ENCODE data around the gene IL23R.

IL23R gene

DNA sequence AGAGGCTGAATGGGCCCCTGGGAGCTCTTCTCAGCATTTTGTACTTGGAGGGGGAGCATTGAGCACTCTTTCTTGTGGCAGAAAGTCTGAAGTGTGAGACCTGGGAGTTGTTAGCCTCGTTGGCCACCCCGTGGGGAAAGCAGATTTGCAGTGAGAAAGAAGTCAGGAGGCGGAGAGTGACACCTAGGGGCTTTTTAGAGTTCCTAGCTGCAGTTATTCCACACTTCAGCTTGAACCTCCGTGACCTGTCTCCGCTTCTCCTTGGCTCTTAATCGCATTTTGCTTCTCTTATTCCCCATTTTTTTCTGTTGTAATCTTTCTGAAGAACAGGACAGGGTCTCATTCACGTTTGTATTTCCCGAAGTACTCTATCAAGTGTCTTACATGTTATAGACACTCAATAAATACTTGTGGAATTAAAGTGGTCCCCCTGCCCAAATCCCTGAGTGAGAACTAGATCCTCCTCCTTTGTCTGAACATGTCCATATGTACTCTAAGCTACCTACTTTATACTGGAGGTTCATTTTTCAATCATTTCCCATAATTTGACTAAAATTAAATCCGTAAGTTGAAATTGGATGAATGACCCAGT, 17.0 kb upstream of the IL23R start:
- DNase-seq, result peak; percentile 70

DNA sequence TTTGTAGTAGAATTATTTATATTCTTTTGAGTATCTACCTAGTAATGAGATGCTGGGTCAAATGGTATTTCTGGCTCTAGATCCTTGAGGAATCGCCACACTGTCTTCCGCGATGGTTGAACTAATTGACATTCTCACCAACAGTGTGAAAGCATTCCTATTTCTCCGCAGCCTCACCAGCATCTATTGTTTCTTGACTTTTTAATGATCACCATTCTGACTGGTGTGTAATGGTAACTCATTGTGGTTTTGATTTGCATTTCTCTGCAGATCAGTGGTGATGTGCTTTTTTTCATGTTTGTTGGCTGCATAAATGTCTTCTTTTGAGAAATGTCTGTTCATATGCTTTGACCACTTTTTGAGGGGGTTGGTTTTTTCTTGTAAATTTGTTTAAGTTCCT, 15.3 kb upstream of the IL23R start:
- DNase-seq, result no peak

DNA sequence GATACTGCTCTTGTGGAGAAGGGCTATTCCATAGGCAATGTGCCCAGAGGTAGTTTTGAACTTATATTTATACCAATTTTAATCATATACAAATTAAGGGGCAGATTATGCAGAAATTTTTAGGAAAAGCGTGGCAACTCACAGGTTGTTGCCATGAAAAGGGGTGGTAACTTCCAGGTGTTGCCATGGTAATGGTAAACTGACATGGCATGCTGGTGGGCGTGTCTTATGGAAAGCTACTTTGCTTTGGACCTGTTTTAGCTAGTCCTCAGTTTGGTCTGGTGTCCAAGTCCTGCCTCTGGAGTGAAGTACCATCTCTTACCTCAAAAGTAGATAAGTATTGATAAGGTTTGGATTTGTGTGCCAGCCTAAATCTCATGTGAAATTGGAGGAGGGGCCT, 7.9 kb upstream of the IL23R start:
- DNase-seq, result no peak

DNA sequence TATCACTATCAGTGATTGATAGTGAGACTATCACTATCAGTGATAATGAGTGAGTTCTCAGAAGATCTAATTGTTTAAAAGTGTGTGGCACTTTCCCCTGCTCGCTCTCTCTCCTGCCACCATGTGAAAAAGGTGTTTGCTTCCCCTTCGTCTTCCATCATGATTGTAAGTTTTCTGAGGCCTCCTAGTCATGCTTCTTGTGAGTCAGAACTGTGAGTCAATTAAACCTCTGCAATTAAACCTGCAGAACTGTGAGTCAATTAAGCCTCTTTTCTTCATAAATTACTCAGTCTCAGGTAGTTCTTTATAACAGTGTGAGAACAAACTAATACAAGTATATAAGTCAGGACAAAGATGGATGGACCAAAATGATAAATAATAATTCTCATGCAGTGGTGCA, 7.0 kb upstream of the IL23R start:
- no peak for DNase-seq

DNA sequence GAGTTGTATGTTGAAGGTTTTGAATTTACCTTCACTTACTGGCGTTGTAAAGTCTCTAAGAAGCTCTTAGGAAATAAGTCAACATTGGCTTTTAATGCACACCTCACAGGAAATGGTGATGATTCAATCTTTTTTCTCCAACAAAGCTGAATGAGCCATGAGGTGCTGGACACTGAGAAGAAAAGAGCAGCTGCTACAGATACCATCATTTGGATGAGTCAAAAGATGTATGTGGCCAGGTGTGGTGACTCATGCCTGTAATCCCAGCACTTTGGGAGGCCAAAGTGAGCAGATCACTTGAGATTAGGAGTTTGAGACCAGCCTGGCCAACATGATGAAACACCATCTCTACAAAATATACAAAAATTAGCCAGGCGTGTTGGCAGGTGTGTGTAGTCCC, 3.3 kb upstream of the IL23R start:
- DNase-seq, result peak; percentile 16

DNA sequence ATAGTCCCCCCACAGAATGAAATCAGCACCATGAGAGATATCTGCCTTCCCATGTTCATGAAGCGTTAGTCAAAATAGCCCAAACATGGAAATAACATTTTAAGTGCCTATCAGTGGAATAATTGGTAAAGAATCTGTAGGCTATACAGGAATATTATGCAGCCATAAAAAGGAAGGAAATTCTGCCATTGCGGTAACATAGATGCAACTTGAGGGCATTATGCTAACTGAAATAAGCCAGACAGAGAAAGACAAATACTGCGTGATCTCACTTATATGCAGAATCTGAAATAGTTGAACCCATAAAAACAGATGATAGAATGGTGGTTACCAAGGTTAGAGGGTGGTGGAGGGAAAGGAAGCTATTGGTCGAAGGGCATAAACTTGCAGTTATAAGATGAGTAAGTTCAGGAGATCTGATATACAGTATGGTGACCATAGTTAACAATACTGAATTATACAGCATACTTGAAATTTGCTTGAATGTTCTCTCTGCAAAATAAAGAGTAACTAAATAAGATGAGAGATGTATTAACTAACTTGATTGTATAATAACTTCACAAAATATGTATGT, 699 bp upstream of the IL23R start:
- DNase-seq, result no peak

DNA sequence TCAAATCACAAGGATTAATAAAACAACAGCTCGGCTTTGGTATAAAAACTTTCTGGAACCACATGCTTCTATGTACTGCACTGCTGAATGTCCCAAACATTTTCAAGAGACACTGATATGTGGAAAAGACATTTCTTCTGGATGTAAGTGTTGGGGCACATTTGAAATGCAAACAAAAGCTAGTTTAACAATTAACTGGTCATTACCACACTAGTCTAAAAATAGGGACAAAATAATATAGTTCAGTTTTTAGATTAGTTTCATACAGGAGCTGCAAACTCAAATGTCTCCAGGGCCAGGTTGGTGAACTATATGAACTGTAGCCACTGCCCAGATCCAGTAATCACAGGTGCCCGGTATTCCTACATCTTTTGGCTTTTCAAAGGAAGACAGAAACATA, 3.2 kb downstream of the IL23R start:
- no peak for DNase-seq

DNA sequence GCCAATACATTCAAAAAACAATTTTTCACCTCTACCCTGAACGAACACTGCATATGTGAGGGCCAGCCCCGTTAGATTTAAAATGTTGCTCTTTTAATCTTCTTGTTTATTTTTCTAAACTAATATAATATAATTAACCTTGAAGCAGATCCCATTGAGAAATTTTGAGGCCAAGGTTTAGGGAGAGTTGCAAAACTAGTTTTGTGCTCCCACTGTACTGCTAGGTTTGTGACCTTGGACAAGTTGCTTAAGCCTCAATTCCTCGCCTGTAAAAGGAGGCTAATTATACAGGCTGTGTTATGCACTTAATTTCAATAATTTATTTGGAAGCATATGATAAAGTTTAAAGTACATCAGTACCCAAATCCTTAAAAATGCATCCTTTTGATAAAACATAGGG, 3.7 kb downstream of the IL23R start:
- no peak for DNase-seq

DNA sequence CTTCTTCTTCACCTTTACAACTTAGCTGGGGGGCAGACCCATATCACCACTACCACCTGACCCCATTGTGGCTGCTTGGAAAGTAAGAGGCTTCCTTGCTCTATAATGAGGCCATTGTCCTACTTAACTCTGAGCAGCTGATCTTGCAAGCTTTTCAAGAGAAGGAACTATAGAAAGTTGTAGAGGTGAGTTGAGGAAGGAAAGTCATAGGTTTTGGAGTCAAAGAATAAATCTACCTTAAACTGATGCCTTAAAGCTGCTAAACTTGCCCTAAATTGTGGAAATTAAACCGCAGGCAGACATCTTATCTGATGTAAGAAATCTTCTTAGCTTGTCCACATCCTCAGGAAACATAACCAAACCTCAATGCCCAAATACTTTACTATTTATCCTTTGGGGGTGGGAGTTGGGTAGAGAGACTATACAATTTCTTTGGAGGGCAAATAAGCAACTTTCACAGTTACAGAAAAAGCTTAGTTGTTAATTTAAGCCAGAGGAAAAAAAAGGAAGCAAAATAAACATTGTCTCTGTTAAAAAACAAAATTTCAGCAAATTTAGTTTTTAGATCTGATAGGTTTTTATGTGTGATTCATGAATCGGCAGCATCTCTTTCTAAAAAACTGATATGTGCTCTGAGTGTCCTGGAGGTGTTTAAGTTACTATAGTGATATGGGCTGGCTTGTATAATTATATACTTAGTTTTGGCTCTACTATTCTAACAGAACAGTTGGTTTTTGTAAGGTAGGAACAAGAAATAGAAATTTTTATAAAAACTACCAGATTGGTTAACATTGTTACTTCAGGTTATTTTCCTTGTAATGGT, 4.7 kb downstream of the IL23R start:
- no peak for DNase-seq

DNA sequence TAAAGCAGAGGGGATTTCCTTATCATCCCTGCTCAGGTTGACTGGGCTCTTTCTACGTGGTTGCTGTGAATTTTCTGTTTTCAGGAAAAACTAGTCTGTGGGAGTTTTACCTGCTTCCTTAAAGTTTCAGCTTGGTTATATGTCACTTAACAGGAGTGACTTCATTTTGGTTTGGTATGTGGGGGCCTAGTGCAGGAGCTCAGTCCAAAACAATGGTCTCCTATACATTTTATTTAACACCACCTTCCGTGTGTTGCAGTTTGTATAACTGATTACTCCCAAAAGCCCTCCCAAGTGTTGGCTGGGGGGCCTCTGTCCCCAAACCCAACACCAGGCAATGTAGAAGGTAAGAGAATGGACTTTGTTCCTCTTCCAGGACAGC, 5.3 kb downstream of the IL23R start:
- no peak for DNase-seq

DNA sequence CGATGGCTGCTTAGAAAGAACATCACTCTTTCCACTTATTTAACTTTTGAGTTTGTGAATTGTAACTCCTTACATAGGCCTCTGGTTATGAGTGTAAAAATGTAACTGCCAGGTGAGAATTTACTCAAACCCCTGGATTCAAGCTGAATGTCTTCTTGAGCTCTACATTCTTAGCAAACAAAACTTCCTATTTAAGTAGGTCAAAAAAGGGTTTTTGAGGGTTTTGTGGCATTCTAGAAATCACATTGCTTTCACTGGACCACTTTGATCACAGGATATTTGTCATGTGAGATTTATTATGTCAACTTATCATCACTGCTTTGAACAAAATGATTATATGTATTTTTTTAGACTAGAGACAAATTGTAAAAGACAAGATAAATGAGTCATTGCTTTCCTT, 5.7 kb downstream of the IL23R start:
- no peak for DNase-seq

DNA sequence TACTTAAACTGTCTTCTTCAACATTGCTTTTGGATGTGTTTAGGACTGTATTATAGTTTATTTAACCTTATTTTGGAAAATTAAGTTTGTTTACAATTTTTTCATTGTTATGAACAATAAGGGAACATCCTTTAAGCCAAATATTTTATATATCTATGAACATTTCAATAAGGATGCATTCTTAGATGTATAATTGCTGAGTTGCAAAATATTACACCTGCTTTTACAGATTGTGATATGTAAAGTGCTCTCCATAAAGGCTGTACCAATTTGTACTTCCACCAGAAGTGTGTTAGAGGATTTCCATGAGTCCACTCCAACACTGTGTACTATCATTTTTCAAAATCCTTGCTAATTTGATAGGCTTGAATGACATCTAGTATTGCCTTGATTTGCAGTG, 7.7 kb downstream of the IL23R start:
- DNase-seq, result no peak

DNA sequence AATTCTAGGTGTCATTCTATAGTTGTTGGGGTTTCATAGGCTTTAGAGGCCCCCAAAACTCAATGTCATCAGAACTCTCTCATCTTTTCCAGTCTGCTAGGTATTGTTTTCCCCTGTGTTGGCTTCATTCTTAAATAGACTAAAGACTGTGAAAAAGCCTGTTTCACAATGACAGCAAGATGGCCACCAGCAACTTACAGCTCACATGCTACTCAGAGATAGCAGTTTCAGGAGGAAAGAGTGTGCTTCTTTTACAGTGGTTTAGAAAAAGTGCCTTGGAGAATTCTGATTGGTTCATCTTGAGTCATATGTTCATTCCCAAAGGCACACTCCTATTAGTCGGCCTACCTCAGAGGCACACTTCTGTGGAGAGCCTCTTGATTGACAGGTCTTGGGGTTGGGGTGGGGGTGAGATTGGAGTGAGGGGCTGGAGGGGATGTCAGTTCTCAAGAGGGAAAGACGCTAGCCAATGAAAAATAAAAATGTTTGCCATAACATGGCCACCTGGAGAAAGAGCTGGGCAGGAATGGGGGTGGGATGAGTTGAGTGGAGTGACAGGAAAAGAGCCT, 8.5 kb downstream of the IL23R start:
- DNase-seq, result no peak

DNA sequence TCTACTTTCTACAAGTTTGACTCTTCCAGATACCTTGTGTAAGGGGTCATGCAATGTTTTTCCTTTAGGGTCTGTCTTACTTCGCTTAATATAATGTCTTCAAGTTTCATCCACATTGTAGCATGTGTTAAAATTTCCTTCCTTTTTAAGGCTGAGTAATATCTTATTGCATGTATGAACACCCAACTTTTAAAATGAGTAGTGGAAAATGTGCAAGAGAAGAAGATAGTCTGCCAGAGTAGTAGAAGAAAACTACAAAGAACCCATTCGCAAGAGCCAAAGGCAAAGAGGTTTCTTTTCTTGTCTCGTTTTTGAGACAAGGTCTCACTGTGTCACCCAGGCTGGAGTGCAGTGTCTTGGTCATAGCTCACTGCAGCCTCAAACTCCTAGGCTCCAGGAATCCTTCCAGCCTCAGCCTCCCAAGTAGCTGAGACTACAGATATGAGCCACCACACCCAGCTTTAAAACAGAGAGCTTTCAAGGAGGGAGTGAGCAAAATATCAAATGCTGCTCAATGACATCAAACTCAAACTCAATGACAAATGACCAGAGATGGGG, 9.4 kb downstream of the IL23R start:
- DNase-seq, result no peak

DNA sequence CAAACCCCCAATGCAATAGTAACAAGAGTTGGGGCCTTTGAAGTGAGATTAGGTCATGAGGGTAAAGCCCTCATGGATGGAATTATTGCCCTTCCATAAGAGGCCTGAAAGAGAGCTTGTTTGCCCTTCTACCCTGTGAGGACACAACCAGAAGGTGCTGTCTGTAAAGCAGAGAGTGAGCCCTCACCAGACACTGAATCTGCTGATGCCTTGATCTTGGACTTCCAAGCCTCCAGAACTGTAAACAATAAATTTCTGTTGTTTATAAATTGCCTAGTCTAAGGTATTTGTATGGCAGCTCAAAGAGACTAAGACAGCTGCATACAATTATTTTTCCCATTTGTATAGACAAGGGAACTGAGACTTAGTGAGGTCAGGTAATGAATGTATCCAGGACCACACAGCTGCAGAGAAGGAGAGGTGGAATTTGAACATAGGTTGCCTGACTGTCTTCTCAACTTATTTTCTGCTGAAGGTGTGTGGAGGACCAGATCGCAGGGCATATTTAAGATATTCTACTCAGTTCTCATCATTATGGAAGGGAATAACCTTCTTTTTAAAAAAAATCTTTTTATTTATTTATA, 18.7 kb downstream of the IL23R start:
- no peak for DNase-seq

DNA sequence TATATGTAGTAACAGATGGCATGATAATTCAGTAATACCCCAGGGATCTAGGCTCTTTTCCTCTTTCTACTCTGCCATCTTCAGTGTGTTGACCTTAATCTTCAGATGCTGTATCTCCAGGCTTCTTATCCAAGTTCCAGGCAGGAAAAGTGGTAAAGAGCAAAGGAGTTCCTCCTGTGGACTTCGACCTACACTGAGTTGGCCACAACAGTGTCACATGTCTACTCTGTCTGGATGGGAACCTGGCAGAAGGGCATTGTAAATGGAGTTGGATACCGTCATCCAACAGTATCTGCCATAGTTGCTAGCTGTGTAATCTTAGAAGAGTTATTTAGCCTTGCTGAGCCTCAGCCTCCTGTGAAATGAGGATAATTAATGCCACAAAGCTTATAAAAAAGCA, 21.9 kb downstream of the IL23R start:
- DNase-seq, result no peak

DNA sequence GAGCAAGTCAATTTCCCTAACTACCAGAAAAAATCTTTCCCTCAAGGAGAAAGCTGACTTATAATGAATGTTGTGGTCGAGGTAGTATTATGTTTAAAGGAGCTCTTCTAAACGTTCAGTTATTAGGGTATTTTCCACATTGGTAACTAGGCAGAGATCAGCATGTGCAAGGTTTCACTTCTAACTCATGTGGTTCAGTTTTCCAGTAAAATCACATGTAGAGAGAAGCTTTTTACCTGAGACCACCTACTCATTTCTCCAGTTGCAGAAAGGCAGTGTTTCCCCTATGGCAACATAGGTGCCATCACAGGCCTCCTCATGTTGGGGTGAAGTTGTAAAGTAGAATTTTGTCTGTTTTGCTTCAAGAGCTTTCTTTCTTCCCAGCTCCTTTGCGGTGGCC, 23.7 kb downstream of the IL23R start:
- no peak for DNase-seq

DNA sequence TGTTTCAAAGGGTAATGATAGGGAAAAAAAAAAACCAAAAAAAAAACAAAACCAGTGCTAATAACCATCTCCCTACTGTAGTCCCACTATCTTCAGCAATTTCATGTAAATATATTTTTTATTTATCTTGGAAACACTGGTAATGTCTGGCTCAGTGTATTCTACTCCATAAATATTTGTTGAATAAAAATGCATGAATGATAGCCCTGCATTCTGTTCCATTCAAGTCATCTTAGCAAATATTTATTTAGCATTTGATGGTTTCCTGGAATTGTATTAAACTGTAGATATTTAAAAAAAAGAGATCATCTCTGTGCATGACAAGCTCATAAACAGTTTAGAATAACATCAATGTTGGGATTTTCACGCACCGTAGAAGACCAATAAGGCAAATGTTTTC, 24.2 kb downstream of the IL23R start:
- DNase-seq, result no peak

DNA sequence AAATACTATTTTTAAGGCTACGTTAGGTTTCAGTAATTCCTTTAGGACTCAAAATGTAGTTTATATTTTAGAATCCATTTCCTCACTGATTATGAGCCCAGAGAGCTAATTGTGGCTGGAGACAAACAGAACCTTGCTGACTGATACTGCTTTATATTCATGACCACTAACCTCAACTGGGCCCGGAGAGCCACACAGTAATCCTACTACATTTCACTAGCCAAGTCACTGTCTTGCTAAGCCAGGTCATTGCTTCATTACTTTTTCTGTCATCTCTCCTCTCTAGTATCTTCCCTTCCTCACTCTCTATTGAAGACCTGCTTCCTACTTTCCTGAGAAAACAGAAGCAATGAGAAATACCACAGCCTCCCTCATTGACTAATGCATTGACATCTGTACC, 24.7 kb downstream of the IL23R start:
- DNase-seq, result no peak

DNA sequence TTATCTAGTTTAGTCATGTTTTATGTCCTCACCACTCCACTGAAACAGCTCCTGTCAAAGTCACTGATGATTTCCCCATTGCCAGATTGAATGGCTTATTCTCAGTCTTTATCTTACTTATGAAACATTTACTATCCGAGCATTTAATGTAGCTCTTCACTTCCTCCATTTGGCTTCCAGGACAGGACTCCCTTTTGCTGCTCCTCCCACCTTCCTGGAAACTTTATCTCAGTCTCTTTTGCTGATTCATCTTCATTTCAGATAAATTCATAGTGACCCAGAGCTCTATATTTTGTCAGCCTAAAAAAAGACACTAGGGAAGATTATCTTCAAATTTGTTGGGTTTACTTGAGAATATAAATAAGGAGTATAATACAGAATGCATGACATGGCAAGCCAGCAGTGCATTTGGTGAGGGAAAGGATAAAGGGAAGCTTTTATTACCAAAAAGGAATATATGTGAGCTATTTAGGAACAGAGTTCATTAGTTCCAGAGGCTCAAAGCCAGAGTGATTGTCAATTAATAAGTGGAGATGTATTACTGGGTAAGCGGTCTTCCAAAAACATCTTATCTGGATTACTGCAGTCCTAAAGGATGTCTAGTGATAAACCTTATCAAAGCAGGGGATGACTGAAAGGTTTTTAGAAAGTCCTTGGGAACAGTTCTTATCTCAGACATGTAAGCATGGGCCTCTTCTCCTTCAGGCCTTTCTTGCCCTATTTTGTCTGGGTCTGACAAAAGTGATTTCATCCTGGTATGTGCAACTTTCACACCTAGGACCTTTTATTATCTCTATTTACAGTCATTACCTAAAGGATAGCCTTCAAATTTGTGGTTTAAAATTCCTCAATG, 25.6 kb downstream of the IL23R start:
- DNase-seq, result no peak

DNA sequence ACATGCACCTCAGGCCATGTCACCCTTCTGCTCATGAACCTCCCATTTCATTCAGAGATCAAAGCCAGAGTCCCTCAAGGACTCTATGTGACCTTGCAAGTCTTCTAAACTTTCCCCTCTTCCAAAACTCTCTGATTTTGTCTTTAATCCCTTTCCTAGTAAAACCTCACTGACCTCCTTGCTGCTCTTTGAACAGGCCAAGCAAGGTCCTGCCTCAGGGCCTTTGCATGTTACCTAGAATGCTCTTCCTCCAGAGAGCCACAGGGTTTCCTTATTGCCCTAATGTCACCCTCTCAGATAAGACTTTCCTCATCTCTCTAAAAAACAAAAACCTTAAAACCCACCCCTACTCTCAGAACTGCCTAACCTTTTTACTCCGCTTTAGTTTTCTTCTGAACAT, 26.6 kb downstream of the IL23R start:
- DNase-seq, result no peak

DNA sequence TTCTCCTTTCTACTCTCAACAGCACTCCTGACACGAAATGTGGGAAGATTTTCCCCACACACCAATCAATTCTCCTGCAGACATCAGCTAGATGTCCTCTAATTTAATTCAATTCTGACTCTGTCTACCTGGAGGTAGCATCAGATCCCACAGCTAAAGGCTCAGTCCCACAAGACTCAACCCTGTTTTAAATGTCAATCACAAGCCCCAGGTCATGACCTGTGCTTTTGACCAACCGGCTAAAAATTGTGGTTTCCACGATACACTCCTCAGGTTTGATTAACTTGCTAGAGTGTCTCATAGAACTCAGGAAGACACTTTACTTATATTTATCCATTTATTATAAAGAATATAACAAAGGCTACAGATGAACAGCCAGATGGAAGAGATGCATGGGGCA, 27.4 kb downstream of the IL23R start:
- DNase-seq, result no peak
